Prostate gland (tissue), 2 donors: Measurements from ENCODE around the gene CTNNA3. TPM values are rescaled to one million over a fixed set of nuclear protein-coding genes. Genes with fewer than 3 reads are reported as not detected.

Experiments
- DNase-seq: peaks from one replicate; pipeline ENCODE4 v3.0.0-alpha.2; 2019; ENCODE audit warnings: low spot score
- H3K27ac ChIP-seq, 2 donors: fragments of 200-600 bp; sonication (generic); 2 replicates each; pipeline ENCODE4 v1.5.1; 2017 to 2019
- H3K27me3 ChIP-seq: fragments of 200-600 bp; sonication (generic); replicated peaks from 2 replicates; pipeline ENCODE4 v1.5.1; 2019; ENCODE audit not compliant: insufficient read depth
- H3K36me3 ChIP-seq, 2 donors: fragments of 200-600 bp; sonication (generic); 1 replicate in 1 of 2; 2 replicates in 1 of 2; pipeline versions ENCODE4 v1.5.1 to v1.8.1; 2017 to 2019
- H3K4me1 ChIP-seq: fragments of 200-600 bp; sonication (generic); replicated peaks from 2 replicates; pipeline ENCODE4 v1.5.1; 2019
- H3K4me3 ChIP-seq, 2 donors: fragments of 200-600 bp; sonication (generic); 2 replicates each; pipeline ENCODE4 v1.5.1; 2017 to 2019
- H3K9me3 ChIP-seq: fragments of 200-600 bp; sonication (generic); 2 replicates; pipeline ENCODE4 v1.5.1; 2017
- CTCF ChIP-seq, 4 experiments: fragments of 200-600 bp in 2 of 4; fragments of 450-650 bp in 2 of 4; sonication (generic) in 2 of 4; IDR thresholded peaks; 1 replicate in 3 of 4; 2 replicates in 1 of 4; pipeline ENCODE4 v1.5.1; 2016 to 2019; ENCODE audit warnings: antibody characterized with exemption in 4 of 4, mild to moderate bottlenecking in 2 of 4, moderate library complexity in 2 of 4
- POLR2A ChIP-seq: fragments of 450-650 bp; IDR thresholded peaks from one replicate; pipeline ENCODE4 v1.6.1; 2016; ENCODE audit warnings: antibody characterized with exemption, mild to moderate bottlenecking
- POLR2AphosphoS5 ChIP-seq: sonication (generic); formaldehyde crosslinking; IDR thresholded peaks from one replicate; pipeline ENCODE4 v1.6.1; 2017; ENCODE audit warnings: antibody characterized with exemption
- WGBS: methylation state at CpG from one replicate; pipeline ENCODE4 v1.1.5; 2018; 5-methylcytosine and 5-hydroxymethylcytosine counted together
- intact Hi-C: fragments of 100-400 bp; cut with DNase I; formaldehyde crosslinking; loops from one replicate; pipeline ENCODE4 v1.14.2; 2022
- total RNA-seq, 2 donors: library from RNA; depleted of rRNA; stranded (reverse); fragments of >200 nt; gene quantifications; one replicate each; pipeline ENCODE4 v1.1.0, GENCODE V29; 2016

The CTNNA3 gene
- total RNA-seq, 2 donors from 2014 or later: 0.27 to 7.2 TPM

- no peak overlapping the region for H3K4me3 ChIP-seq
- no peaks in the 10 kb centered on the region for H3K27me3 ChIP-seq
- H3K4me1 ChIP-seq: no peaks in the 10 kb centered on the region
- 85% methylated on average over 2 of the region's 2 CpGs for WGBS
- no peak for TF ChIP-seq POLR2AphosphoS5
- no peak for TF ChIP-seq POLR2A
- TF ChIP-seq CTCF (IDR thresholded peaks at IDR 0.05): no peak
- H3K27ac ChIP-seq: no peak overlapping the region
- H3K9me3 ChIP-seq: no peaks in the 10 kb centered on the region
- DNase-seq: no peak
- H3K36me3 ChIP-seq: no peaks in the 10 kb centered on the region
- intact Hi-C loops: no loop called here
Observed at GRCh38 chr10:67036808-67037207, 659.2 kb downstream of the CTNNA3 start.

GRCh38 chr10:67033878-67034277 lies 662.1 kb downstream of the CTNNA3 start:
- Histone ChIP-seq H3K27me3 (no peaks in the 10 kb centered on the region), H3K36me3 (no peaks in the 10 kb centered on the region), H3K27ac (no peak overlapping the region), H3K4me3 (no peak overlapping the region), H3K9me3 (no peaks in the 10 kb centered on the region), H3K4me1 (no peaks in the 10 kb centered on the region)
- TF ChIP-seq POLR2AphosphoS5: no peak
- no peak for TF ChIP-seq POLR2A
- TF ChIP-seq CTCF (IDR thresholded peaks at IDR 0.05): no peak
- WGBS: 93% methylated on average over 9 of the region's 9 CpGs
- intact Hi-C loops: no loop called here
- no peak for DNase-seq

- intact Hi-C loops: no loop called here
- no peak for DNase-seq
- TF ChIP-seq POLR2A (no peak), CTCF (IDR thresholded peaks at IDR 0.05) (no peak), POLR2AphosphoS5 (no peak)
Observed at GRCh38 chr10:67022099-67022498, 673.9 kb downstream of the CTNNA3 start.

GRCh38 chr10:67017218-67017617 lies 678.8 kb downstream of the CTNNA3 start:
- no peak overlapping the region for H3K4me3 ChIP-seq
- WGBS: 65% methylated on average over 2 of the region's 2 CpGs
- H3K27ac ChIP-seq: no peak overlapping the region
- H3K36me3 ChIP-seq: no peaks in the 10 kb centered on the region
- no peaks in the 10 kb centered on the region for H3K9me3 ChIP-seq
- no peak for TF ChIP-seq POLR2A
- no peak for TF ChIP-seq POLR2AphosphoS5
- TF ChIP-seq CTCF (IDR thresholded peaks at IDR 0.05): no peak
- H3K4me1 ChIP-seq: no peaks in the 10 kb centered on the region
- H3K27me3 ChIP-seq: no peaks in the 10 kb centered on the region
- DNase-seq: no peak
- intact Hi-C loops: no loop called here

More at GRCh38 chr10:67022099-67022498, 673.9 kb downstream of the CTNNA3 start:
- Histone ChIP-seq H3K27ac (no peak overlapping the region), H3K4me1 (no peaks in the 10 kb centered on the region), H3K36me3 (no peaks in the 10 kb centered on the region), H3K9me3 (no peaks in the 10 kb centered on the region), H3K4me3 (no peak overlapping the region), H3K27me3 (no peaks in the 10 kb centered on the region)

GRCh38 chr10:67015225-67015624 lies 680.8 kb downstream of the CTNNA3 start:
- no peak overlapping the region for H3K27ac ChIP-seq
- H3K4me1 ChIP-seq: no peaks in the 10 kb centered on the region
- DNase-seq: no peak
- H3K36me3 ChIP-seq: no peaks in the 10 kb centered on the region
- 49% methylated on average over 1 of the region's 1 CpG for WGBS
- H3K9me3 ChIP-seq: no peaks in the 10 kb centered on the region
- intact Hi-C loops: no loop called here
- no peak overlapping the region for H3K4me3 ChIP-seq
- TF ChIP-seq POLR2AphosphoS5: no peak
- TF ChIP-seq CTCF (IDR thresholded peaks at IDR 0.05): no peak
- TF ChIP-seq POLR2A: no peak
- no peaks in the 10 kb centered on the region for H3K27me3 ChIP-seq
